Measurements from ENCODE around the gene PPP2R2B.

DNA sequence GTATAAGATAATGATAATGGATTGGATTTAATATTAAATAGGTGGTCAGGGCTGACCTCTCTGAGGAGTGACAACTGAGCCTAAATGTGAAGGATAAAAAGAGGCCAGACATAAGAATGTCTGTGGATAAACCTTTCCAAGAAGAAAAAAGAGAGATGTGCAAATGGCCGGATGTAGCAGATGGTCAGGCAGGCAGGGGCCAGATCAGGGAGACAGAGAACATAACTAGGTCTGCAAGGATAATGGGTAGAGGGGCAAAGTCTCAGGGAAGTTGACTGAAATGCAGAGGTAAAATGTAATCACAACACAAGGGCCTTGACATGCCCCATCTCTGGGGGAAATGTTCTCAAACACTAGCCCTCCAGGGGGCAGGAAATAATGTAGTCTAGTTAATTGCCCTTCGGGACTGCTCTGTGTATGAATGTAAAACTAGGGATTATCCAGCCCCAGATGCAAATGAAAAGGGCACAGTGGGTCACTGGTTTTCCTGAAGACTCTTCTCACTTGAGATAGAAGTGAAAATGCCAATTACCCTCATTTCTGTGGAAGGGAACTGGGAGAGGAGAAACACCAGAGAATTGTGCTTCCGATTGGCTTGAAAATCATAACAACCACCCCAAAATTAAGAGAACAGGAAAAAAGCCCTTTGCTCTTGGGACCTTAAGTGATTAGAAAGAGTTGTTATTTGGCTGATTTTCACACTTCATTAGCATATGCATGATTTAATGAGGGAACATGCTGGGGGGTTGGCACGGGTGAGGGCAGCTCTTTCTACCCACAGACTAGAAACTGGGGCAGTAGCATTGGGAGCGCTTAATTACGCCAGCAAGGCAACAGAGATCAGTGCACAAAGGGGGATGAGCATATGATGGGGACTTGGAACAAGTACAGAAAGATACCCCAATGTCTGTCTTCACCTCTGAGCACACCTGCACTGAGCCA, 88.6 kb downstream of the PPP2R2B start:
- TF ChIP-seq POLR2A (IDR thresholded peaks at IDR 0.05; ENCODE audit: low read length) (no peak), GATA1 (IDR thresholded peaks at IDR 0.05; ENCODE audit: low read depth, low read length) (no peak)

Data from erythroblast (primary cell).